Measurements from ENCODE around the gene PTPRJ.

The PTPRJ gene

GRCh38 chr11:48090174-48090573 lies 109.8 kb downstream of the PTPRJ start:
- H3K4me3 ChIP-seq (ENCODE audit: low read depth, low read length), result no peak overlapping the region
- in situ Hi-C loops (cut with HindIII; ENCODE audit: low sequenced_read_pairs), result no loop called here
- no peak for DNase-seq (ENCODE audit: low read depth, low spot score)
- TF ChIP-seq, protein P1, sequence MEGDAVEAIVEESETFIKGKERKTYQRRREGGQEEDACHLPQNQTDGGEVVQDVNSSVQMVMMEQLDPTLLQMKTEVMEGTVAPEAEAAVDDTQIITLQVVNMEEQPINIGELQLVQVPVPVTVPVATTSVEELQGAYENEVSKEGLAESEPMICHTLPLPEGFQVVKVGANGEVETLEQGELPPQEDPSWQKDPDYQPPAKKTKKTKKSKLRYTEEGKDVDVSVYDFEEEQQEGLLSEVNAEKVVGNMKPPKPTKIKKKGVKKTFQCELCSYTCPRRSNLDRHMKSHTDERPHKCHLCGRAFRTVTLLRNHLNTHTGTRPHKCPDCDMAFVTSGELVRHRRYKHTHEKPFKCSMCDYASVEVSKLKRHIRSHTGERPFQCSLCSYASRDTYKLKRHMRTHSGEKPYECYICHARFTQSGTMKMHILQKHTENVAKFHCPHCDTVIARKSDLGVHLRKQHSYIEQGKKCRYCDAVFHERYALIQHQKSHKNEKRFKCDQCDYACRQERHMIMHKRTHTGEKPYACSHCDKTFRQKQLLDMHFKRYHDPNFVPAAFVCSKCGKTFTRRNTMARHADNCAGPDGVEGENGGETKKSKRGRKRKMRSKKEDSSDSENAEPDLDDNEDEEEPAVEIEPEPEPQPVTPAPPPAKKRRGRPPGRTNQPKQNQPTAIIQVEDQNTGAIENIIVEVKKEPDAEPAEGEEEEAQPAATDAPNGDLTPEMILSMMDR (IDR thresholded peaks at IDR 0.05; ENCODE audit: low read depth, low read length), result no peak

- no peak overlapping the region for H3K4me3 ChIP-seq (ENCODE audit: low read depth, low read length)
- DNase-seq (ENCODE audit: low read depth, low spot score), result no peak
- TF ChIP-seq, protein P1 (IDR thresholded peaks at IDR 0.05; ENCODE audit: low read depth, low read length), result no peak
- in situ Hi-C loops (cut with HindIII; ENCODE audit: low sequenced_read_pairs), result no loop called here
These were observed 111.2 kb downstream of the PTPRJ start for GRCh38 chr11:48091426-48092102.

DNA sequence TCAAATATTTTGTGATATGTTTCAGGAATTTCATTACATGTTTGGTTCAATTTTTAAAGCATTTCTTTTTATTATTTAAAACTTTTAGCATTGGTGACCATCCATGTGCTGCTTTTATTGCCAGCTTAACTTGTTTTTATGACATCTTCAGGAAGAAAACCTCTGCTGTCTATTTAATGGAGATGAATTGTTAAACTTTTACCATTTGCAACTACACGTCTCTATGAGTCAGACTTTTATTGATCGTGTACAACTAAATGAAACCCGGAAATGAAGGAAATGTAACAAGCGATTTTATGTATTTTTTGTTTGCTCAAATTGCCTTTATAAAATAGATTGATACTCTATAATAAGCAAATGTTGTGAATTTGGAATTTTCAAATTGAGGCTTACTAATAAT lies 113.0 kb downstream of the PTPRJ start:
- TF ChIP-seq, protein P1 (IDR thresholded peaks at IDR 0.05; ENCODE audit: low read depth, low read length), result no peak
- in situ Hi-C loops (cut with HindIII; ENCODE audit: low sequenced_read_pairs), result no loop called here
- no peak overlapping the region for H3K4me3 ChIP-seq (ENCODE audit: low read depth, low read length)
- DNase-seq (ENCODE audit: low read depth, low spot score), result no peak

- H3K4me3 ChIP-seq (ENCODE audit: low read depth, low read length), result no peak overlapping the region
- in situ Hi-C loops (cut with HindIII; ENCODE audit: low sequenced_read_pairs), result no loop called here
- DNase-seq (ENCODE audit: low read depth, low spot score), result no peak
- TF ChIP-seq, protein P1 (IDR thresholded peaks at IDR 0.05; ENCODE audit: low read depth, low read length), result no peak
These were observed 113.7 kb downstream of the PTPRJ start for GRCh38 chr11:48093795-48094642.

GRCh38 chr11:48094643-48095339 lies 114.4 kb downstream of the PTPRJ start:
- no peak for DNase-seq (ENCODE audit: low read depth, low spot score)
- TF ChIP-seq, protein P1 (IDR thresholded peaks at IDR 0.05; ENCODE audit: low read depth, low read length), result no peak
- no peak overlapping the region for H3K4me3 ChIP-seq (ENCODE audit: low read depth, low read length)
- in situ Hi-C loops (cut with HindIII; ENCODE audit: low sequenced_read_pairs), result no loop called here

GRCh38 chr11:48095779-48096470 lies 115.6 kb downstream of the PTPRJ start:
- TF ChIP-seq, protein P1 (IDR thresholded peaks at IDR 0.05; ENCODE audit: low read depth, low read length), result no peak
- H3K4me3 ChIP-seq (ENCODE audit: low read depth, low read length), result no peak overlapping the region
- in situ Hi-C loops (cut with HindIII; ENCODE audit: low sequenced_read_pairs), result no loop called here
- DNase-seq (ENCODE audit: low read depth, low spot score), result no peak

All from astrocyte of the spinal cord (primary cell).